NCI-H2196 (cell line): ENCODE results near the gene TMEM50B.
A peak's percentile ranks its signal among the peaks of the same experiment; 100 is the strongest.
"Not testable (repeated sequence)": the region's sequence is repeated elsewhere in the genome, so short reads cannot be mapped to it uniquely, and the experiment has no call there.

Source experiments
- DNase-seq: peaks from one replicate; lab custom pipeline; 2025; ENCODE audit not compliant: unreplicated experiment; lab: John Stamatoyannopoulos, UW

Gene TMEM50B

GRCh38 chr21:33478935-33479678 is 667 bp downstream of the TMEM50B start:
- no peak for DNase-seq

GRCh38 chr21:33478182-33478581 is 1.6 kb downstream of the TMEM50B start:
- DNase-seq, result no peak

- no peak for DNase-seq
These were observed 2.7 kb downstream of the TMEM50B start for GRCh38 chr21:33477066-33477465.

GRCh38 chr21:33473344-33473743 is 6.4 kb downstream of the TMEM50B start:
- DNase-seq, result no peak

- no peak for DNase-seq
These were observed 9.1 kb downstream of the TMEM50B start for GRCh38 chr21:33470701-33471100.

- not testable (repeated sequence) for DNase-seq
These were observed 10.6 kb downstream of the TMEM50B start for GRCh38 chr21:33469183-33469582.

- no peak for DNase-seq
These were observed 18.1 kb downstream of the TMEM50B start for GRCh38 chr21:33461538-33462250.

GRCh38 chr21:33458861-33459260 is 20.9 kb downstream of the TMEM50B start:
- no peak for DNase-seq

GRCh38 chr21:33455686-33456446 is 23.9 kb downstream of the TMEM50B start:
- DNase-seq, result no peak

GRCh38 chr21:33452362-33452761 is 27.4 kb downstream of the TMEM50B start:
- no peak for DNase-seq

- DNase-seq, result no peak
These were observed 28.1 kb downstream of the TMEM50B start for GRCh38 chr21:33451634-33452071.

GRCh38 chr21:33449616-33450015 is 30.2 kb downstream of the TMEM50B start:
- no peak for DNase-seq

GRCh38 chr21:33446620-33447019 is 33.2 kb downstream of the TMEM50B start:
- DNase-seq, result not testable (repeated sequence)

GRCh38 chr21:33444499-33444898 is 35.3 kb downstream of the TMEM50B start:
- no peak for DNase-seq

GRCh38 chr21:33443194-33443593 is 36.6 kb downstream of the TMEM50B start:
- peak; percentile 48 for DNase-seq

- DNase-seq, result peak; percentile 83
These were observed 38.0 kb downstream of the TMEM50B start for GRCh38 chr21:33441489-33442477.

GRCh38 chr21:33437140-33437539 is 42.6 kb downstream of the TMEM50B start:
- DNase-seq, result no peak

GRCh38 chr21:33434770-33435360 is 44.9 kb downstream of the TMEM50B start:
- no peak for DNase-seq

GRCh38 chr21:33433425-33434114 is 46.2 kb downstream of the TMEM50B start:
- no peak for DNase-seq
